Measurements from ENCODE around the gene STUM. TPM values are rescaled to one million over a fixed set of nuclear protein-coding genes. Genes with fewer than 3 reads are reported as not detected.
A peak's percentile ranks its signal among the peaks of the same experiment; 100 is the strongest.

The STUM gene
- total and polyA plus RNA-seq, 2 donors from 2014 or later, result 1.6 to 1.9 TPM

- Histone ChIP-seq H3K27ac (ENCODE audit: low read depth in 2 of 2, low read length in 2 of 2) (peak overlapping the region in 1 of 2 donors; percentile 28), H3K9me3 (ENCODE audit: control insufficient read depth in 2 of 3, insufficient read depth in 1 of 3, low read length in 3 of 3) (no peaks in the 10 kb centered on the region), H3K27me3 (ENCODE audit: control insufficient read depth, insufficient read depth, low read length) (no peaks in the 10 kb centered on the region), H3K36me3 (ENCODE audit: control insufficient read depth in 2 of 3, insufficient read depth in 3 of 3, low read length in 3 of 3) (no peaks in the 10 kb centered on the region), H3K4me1 (ENCODE audit: control insufficient read depth in 2 of 3, insufficient read depth in 2 of 3, low read depth in 1 of 3, low read length in 3 of 3) (peaks cover 0 to 17% (median 17%) of the 10 kb centered on the region in 3 donors), H3K9ac (ENCODE audit: low read length in 3 of 3) (peak overlapping the region in 2 of 3 donors; percentile 9 to 40), H3K4me3 (ENCODE audit: low read length in 3 of 3) (peak overlapping the region in 2 of 3 donors; percentile 49 to 50)
- intact Hi-C loops (cut with DNase I), result no loop called here
- FAIRE-seq (no peak), DNase-seq (peak in 1 of 5 donors; percentile 24)
- TF ChIP-seq CTCF (IDR thresholded peaks at IDR 0.05; ENCODE audit: borderline replicate concordance, extremely low read depth, insufficient read depth), result no peak
Observed at GRCh38 chr1:226549094-226549936, 751 bp downstream of the STUM start.

GRCh38 chr1:226549937-226550671 is 1.5 kb downstream of the STUM start:
- H3K36me3 ChIP-seq (ENCODE audit: control insufficient read depth in 2 of 3, insufficient read depth in 3 of 3, low read length in 3 of 3), result no peaks in the 10 kb centered on the region
- no peaks in the 10 kb centered on the region for H3K9me3 ChIP-seq (ENCODE audit: control insufficient read depth in 2 of 3, insufficient read depth in 1 of 3, low read length in 3 of 3)
- no peaks in the 10 kb centered on the region for H3K27me3 ChIP-seq (ENCODE audit: control insufficient read depth, insufficient read depth, low read length)
- FAIRE-seq, result no peak
- H3K9ac ChIP-seq (ENCODE audit: low read length in 3 of 3), result peak overlapping the region in 2 of 3 donors; percentile 9 to 12
- no peak for TF ChIP-seq CTCF (IDR thresholded peaks at IDR 0.05; ENCODE audit: borderline replicate concordance, extremely low read depth, insufficient read depth)
- peaks cover 0 to 17% (median 17%) of the 10 kb centered on the region in 3 donors for H3K4me1 ChIP-seq (ENCODE audit: control insufficient read depth in 2 of 3, insufficient read depth in 2 of 3, low read depth in 1 of 3, low read length in 3 of 3)
- H3K27ac ChIP-seq (ENCODE audit: low read depth in 2 of 2, low read length in 2 of 2), result peak overlapping the region in 1 of 2 donors; percentile 52
- peak overlapping the region in 2 of 3 donors; percentile 49 to 50 for H3K4me3 ChIP-seq (ENCODE audit: low read length in 3 of 3)
- intact Hi-C loops (cut with DNase I), result no loop called here
- DNase-seq, result peak; percentile 45 to 85 (median 70)

- no peak for TF ChIP-seq CTCF (IDR thresholded peaks at IDR 0.05; ENCODE audit: borderline replicate concordance, extremely low read depth, insufficient read depth)
- Histone ChIP-seq H3K36me3 (ENCODE audit: control insufficient read depth in 2 of 3, insufficient read depth in 3 of 3, low read length in 3 of 3) (no peaks in the 10 kb centered on the region), H3K27me3 (ENCODE audit: control insufficient read depth, insufficient read depth, low read length) (no peaks in the 10 kb centered on the region), H3K4me3 (ENCODE audit: low read length in 3 of 3) (no peak overlapping the region), H3K9me3 (ENCODE audit: control insufficient read depth in 2 of 3, insufficient read depth in 1 of 3, low read length in 3 of 3) (no peaks in the 10 kb centered on the region), H3K9ac (ENCODE audit: low read length in 3 of 3) (no peak overlapping the region), H3K27ac (ENCODE audit: low read depth in 2 of 2, low read length in 2 of 2) (no peak overlapping the region), H3K4me1 (ENCODE audit: control insufficient read depth in 2 of 3, insufficient read depth in 2 of 3, low read depth in 1 of 3, low read length in 3 of 3) (peaks cover 0 to 17% (median 15%) of the 10 kb centered on the region in 3 donors)
- FAIRE-seq, result no peak
- intact Hi-C loops (cut with DNase I), result no loop called here
- DNase-seq, result no peak
Observed at GRCh38 chr1:226550672-226551041, 2.1 kb downstream of the STUM start.
